NCI-H1105 (cell line): ENCODE results near the gene HDHD5.
A peak's percentile ranks its signal among the peaks of the same experiment; 100 is the strongest.
"Not testable (repeated sequence)": the region's sequence is repeated elsewhere in the genome, so short reads cannot be mapped to it uniquely, and the experiment has no call there.

Experiments used
- DNase-seq: peaks from one replicate; lab custom pipeline; 2025; lab: John Stamatoyannopoulos, UW

Gene HDHD5

DNA sequence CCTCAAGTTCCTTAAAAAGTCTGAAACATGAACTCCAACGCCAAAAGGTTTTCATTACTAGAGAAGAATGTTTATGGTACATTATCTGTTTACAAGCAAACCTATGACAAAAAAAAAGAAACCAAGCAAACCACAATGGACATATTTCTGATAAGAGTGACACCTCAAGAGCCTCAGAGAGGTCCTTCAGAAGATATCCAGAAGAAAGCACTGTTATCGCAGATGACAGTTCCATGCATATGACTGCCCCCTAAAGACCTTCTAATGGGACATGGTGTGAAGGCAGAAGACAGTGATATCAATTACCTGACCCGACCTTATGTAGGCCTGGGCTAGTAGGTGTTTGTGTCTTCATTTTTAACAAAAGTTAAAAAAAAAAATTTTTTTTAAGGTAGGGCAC is 3.1 kb downstream of the HDHD5 start:
- no peak for DNase-seq

GRCh38 chr22:17152971-17153370 is 6.1 kb downstream of the HDHD5 start:
- no peak for DNase-seq

- no peak for DNase-seq
Observed at GRCh38 chr22:17152340-17152739, 6.7 kb downstream of the HDHD5 start.

DNA sequence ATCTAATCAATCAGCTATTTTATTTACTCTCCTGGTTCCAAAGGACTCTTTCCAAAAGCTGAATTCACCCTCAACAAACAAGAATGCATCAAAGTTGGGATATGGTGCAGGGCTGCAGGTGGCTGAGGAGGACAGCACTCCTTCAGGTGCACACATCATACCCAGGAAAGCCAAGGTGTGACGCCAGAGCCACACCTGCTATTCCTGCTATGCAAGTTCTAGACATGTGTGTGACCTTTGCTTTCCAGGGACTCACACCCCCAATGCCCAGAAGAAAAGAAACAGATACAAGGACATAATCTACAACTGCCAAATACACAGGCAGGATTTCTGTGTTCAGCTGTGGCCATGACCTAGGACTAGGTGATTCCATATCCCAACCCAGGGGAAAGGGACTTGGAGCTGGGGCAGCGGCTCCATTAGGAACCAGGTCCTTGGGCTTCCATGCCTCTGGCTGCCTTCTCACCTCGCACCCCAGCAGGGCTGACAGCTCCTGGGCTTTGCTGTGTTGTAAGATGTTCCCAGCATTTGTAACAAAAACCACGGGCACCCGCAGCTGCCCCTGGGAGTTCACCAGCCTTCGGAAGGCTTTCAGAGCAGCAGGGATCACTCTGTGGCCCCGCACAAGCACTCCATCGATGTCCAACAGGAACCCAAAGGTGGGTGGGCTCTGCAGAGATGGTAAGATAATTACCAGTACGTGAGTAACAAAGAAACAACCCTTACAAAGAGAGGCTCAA is 9.8 kb downstream of the HDHD5 start:
- DNase-seq = no peak

- not testable (repeated sequence) for DNase-seq
Observed at GRCh38 chr22:17147458-17147857, 11.6 kb downstream of the HDHD5 start.

GRCh38 chr22:17145021-17145680 is 13.9 kb downstream of the HDHD5 start:
- no peak for DNase-seq

GRCh38 chr22:17143826-17144225 is 15.3 kb downstream of the HDHD5 start:
- no peak for DNase-seq

- DNase-seq = no peak
Observed at GRCh38 chr22:17143101-17143500, 16.0 kb downstream of the HDHD5 start.

- no peak for DNase-seq
Observed at GRCh38 chr22:17140826-17141766, 18.0 kb downstream of the HDHD5 start.

GRCh38 chr22:17140022-17140421 is 19.1 kb downstream of the HDHD5 start:
- DNase-seq = no peak

DNA sequence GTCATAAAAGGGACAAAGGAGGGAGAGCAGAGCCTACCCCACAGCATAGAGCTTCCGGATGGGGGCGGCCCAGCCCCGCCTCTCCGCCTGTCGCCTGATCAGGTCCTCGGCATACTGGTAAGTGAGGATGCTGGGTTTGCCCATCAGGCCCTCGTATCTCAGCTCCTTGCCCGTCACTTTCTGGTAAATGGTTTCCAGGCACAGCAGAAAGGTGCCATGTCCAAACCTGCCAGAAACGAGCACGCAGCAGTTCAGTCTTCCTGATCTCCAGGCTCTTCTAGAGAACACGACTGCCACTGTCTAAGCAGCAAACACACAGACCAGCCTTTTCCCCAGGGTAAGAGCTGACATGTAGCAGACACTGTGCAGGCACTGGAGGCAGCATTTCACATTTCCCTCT is 20.6 kb downstream of the HDHD5 start:
- DNase-seq = no peak

GRCh38 chr22:17137861-17138425 is 21.1 kb downstream of the HDHD5 start:
- DNase-seq = no peak

- no peak for DNase-seq
Observed at GRCh38 chr22:17137170-17137569, 21.9 kb downstream of the HDHD5 start.

GRCh38 chr22:17135153-17135760 is 23.8 kb downstream of the HDHD5 start:
- no peak for DNase-seq

GRCh38 chr22:17133137-17133536 is 25.9 kb downstream of the HDHD5 start:
- DNase-seq = no peak

- no peak for DNase-seq
Observed at GRCh38 chr22:17132112-17132511, 27.0 kb downstream of the HDHD5 start.

DNA sequence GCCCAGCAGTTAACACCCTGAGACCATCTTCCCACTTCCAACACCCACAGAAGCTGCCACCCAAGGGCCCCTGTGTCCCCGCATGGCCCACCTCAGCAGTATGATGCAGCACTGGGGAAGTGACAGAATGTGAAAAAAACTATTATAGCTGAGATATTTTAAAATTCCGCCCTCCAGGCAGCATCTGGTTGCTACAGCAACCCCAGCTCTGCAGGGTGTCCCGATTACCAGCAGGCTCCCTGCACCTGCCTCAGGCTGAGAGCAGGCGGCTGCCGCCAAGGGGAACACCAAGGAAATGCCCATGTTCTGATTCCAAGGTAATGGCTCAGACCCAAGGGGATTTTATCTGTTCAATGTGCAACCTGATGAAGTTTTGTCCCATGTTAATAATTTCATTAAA is 27.4 kb downstream of the HDHD5 start:
- DNase-seq = peak; percentile 30

DNA sequence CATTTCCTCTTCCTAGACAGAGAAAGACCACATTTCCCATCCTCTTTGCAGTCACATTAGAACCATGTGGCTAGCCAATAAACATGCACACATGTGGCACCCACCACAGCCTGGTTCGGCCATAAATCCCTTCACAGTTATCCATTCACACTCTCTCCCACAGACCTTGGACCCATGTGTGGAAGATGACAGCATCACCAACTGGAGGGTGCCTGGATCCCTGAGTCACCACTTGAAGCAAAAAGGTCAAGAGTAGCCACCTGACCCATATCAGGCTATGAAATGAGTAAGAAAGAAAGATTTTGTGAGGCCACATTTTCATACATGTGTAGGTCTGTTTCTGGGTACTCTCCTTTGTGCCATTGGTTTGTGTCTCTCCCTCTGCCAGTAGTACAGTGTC is 28.9 kb downstream of the HDHD5 start:
- no peak for DNase-seq

- DNase-seq = peak; percentile 93
Observed at GRCh38 chr22:17121233-17122195, 37.6 kb downstream of the HDHD5 start, which contains the start of gene TMEM121B. Gene TMEM121B (minus strand): TSS chr22:17121360. CDS start chr22:17121127, 233 bp downstream.

DNA sequence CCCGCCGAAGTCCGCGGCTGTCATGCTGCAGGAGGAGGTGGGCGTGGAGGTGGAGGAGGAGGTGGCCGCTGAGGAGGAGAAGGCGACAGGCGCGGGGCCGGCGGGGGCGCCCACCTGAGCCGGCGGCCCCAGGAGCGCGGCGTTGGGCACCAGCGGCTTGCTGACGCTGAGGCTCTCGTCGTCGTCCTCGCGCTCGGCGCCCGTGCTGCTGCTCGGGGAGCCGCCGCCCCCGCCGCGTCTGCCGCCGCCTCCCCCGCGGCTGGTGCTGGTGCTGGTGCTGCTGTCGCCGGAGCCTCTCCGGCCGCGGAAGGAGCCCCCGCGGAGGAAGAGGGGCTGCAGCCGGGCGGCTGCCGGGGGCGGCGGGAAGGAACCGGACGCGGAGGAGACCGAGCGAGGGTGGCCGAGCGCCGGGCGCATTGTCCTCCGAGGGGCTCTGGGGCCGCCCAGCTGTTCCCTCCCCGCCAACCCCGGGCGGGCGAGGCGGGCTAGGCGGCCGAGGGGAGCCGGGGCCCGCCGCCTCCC is 38.3 kb downstream of the HDHD5 start:
- DNase-seq = no peak
